Activated CD4-positive, alpha-beta T cell treated with anti-CD3 and anti-CD28 coated beads for 4 hours (primary cell): Measurements from ENCODE around the gene SRGAP1.

ENCODE experiments used
- DNase-seq, 2 donors: peaks; one replicate each; pipeline ENCODE4 v3.0.0-alpha.2; 2020

SRGAP1 gene

DNA sequence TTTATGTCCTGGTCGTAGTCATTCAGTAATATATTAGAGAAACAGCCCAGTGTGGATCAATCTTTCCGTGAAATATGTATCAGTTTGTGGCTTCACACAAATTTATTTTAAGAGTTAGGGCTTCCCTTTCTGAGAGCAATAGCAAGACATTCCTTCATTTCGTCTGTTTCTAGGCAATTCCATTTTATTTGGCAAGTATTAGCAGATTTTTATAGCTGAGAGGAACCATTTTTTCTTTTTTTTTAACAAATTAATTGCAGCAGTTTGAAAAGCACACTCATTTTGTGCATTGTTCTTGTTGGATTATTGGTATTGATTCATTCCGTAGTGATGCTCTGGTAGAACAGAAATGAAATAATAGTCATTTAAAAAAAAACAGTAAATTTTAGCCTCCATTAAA lies 132.9 kb downstream of the SRGAP1 start:
- DNase-seq, result no peak

- DNase-seq, result no peak
These were observed 134.0 kb downstream of the SRGAP1 start for GRCh38 chr12:63978519-63978918.

GRCh38 chr12:63980211-63980610 lies 135.7 kb downstream of the SRGAP1 start:
- no peak for DNase-seq

- no peak for DNase-seq
These were observed 136.8 kb downstream of the SRGAP1 start for GRCh38 chr12:63981343-63981742.

DNA sequence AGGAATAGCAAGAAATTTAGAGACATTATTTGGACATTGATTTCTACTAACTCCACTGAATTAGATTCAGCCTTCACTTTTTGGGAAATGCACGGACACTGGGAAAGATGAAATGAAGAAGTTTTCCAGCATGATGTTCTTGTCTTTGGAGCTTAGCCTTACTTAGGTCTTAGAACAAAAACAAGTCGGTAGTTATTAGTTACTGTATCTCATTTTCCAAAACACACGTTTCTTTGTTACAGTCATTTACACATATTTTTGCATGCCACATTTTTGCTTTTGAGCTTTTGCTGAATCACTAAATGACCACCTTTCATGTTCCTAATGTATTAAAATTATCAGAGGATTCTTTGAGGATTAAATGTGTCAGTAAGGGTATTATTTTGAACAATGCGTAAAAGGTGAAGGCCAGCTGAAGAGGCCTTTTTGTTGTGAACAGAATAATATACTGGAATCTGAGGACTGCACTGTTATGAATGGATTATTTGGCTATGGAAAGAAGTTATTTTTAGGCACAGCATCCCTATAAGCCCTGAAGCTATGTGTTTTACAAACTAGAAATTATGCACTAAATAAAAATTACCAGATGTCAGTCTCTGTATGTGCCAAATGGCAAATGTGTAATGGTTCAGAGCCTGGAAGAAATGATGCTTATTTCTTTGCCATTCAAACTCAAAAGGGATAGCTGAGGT lies 138.2 kb downstream of the SRGAP1 start:
- no peak for DNase-seq

DNA sequence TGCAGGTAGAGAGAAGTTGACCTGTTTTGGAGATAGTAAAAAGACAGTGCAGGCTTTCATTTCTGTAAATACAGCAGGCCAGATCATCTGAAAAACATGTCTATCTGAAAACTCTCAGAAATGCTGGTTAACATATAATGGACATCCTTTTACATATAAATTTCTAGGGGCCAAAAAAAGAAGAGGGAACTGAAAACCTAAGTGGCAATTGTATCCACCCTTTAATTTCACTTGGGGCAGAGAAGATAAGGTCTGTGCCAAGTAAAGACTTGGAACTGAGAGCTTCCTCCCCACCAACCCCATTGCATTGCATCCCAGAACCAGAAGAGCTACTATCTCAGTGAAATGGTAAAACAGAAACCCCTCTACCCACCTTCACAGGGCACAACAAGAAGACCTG lies 141.0 kb downstream of the SRGAP1 start:
- no peak for DNase-seq

DNA sequence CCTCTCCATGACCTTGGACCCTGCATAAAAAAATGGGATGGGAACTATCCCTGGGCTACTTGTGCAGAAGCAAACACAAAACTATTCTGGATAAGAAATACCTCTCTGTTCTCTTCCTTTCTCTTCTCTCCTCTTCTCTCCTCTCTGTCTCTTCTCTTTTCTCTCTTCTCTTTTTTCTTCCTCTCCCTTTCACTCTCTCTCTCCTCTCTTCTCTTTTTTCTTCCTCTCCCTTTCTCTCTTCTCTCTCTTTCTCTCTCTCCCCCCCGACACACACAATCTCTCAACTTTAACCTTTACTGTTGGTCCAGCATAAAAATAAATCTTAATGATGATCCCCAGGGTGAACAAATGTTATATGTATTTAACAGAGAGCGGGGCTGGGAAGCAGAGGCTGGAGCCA lies 141.4 kb downstream of the SRGAP1 start:
- DNase-seq, result no peak

DNA sequence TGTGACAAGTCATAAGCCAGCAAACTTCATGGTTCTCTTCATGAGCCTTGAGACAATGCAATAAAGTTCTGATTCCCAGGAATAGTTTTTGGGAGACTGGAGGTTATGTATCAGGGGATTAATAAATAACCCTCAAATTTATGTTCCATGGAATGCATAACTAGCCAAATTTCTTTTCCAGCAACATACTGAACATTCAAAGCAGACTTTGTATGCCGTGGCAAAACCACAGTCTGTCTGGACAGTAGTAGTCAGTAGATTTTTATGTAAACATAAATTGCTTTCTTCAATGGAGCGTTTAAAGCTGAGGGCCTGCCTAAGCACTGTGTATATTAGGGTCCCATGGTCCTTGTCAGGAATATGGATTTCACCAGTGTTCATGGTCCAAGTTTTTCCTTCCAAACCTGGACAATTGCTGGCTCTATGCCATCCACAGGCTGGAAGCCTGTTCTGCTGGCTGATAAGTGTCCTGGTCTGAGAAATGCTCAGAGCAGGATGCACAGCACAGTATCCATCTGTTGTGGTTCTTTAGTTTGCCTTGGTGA lies 144.9 kb downstream of the SRGAP1 start:
- DNase-seq, result no peak

GRCh38 chr12:63990828-63991547 lies 146.5 kb downstream of the SRGAP1 start:
- no peak for DNase-seq

- DNase-seq, result no peak
These were observed 150.2 kb downstream of the SRGAP1 start for GRCh38 chr12:63994704-63995103.

DNA sequence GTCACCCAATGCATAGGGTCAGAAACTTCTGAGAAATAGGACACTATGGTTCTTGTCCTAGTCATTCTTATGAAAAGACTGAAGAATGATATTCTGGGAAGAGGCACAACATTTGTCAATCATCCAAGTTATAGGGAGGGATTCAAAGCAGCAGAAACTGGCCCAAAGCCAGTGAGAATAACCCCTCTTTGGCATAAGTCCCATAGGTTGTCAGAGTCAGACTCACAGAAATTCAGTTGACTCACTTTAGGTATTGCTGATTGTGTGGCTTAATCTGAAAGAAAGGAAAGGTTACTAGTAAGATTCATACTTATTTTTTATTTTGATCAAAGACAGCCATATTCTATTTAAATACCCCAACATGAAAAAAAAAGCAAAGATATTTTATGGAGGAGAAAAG lies 151.0 kb downstream of the SRGAP1 start:
- DNase-seq, result no peak

- DNase-seq, result no peak
These were observed 152.1 kb downstream of the SRGAP1 start for GRCh38 chr12:63996556-63996955.

- DNase-seq, result no peak
These were observed 152.7 kb downstream of the SRGAP1 start for GRCh38 chr12:63997198-63997597.

DNA sequence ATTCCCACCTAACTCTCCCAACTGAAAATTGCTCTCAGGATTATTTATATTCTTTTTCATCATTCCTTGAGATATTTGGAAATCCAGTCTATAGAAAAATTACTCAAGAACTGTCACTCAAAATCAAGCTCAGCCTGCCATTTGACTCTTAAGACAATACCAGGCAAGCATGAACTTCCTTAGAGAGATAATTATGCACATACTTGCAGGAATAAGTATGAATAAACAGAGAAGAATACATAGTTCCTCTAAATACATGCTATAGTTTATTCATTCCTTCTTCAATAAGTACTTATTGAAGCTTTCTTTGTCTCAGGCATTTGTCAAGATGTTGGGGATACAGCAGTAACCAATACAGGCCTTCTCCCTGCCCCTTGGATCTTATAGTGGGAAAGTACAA lies 154.1 kb downstream of the SRGAP1 start:
- DNase-seq, result no peak

DNA sequence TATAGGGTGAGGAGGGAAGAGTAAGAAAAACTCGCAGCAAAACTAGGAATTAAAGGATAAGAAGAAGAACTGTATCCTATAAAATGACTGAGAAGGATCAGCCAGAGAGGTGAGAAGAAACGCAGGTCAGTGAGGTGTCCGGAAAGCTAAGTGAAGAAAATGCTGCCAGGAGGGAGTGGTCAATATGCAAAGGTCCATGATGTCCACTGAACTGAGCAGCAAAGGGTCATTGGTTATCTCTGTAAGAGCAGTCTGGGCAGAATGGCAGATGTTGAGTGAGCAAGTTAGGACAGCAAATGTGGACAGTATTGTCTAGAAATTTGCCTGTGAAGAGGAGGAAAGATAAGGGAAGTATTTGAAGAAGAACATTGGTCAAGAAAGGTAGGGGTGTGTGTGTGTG lies 155.4 kb downstream of the SRGAP1 start:
- no peak for DNase-seq

DNA sequence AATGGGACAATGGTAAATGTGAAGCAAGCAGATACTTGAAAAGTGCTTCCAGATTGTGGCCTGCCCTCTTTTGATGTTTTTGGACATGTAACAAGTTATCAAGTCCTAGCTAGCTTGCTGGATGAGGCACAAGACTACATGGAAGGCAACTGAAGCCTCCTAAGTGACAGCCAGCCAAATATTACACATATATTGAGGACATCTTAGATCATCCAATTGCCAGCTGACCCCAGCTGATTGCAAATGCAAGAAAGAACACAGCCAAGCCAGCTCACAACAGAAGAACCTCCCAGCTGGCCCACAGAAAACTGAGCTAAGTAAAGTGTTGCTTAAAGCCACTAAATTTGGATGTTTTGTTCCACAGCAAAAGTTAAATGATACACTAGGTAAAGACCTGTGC lies 156.9 kb downstream of the SRGAP1 start:
- DNase-seq, result no peak

DNA sequence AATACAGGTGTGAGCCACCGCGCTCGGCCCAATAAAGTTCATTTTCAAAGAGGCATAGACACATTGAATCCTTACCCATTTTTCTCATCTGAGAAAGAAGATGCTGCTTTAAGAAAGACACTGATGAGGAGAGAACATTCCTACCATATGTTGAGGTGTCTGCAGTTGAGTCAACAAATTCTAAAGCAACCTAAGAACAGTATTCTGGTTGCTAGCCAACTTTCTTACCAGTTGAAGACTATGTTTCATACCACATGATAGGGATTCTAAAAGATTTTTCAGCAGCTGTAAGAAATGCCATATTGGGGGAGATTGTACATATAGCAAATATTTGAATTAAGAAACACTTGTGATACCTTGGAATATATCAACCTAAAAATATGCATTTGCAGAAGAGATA lies 160.1 kb downstream of the SRGAP1 start:
- no peak for DNase-seq

GRCh38 chr12:64006211-64006825 lies 161.8 kb downstream of the SRGAP1 start:
- DNase-seq, result no peak

DNA sequence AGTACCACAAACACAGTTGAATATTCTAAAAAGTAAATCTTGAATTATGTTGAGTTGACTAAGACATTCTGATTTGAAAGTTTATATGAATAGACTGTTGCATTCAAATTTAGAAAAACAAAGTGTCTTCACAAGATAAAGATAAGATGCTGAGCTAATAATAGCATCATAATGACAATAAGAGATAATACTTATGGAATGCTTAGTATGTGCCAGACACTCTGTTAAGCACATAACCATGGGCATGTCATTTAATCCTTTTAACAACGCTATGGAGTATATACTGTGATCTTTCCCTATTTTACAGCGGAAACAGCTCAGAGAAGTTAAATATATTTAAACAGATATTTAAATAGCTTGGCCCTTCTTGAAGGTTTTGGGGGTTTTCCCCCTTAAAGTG lies 163.4 kb downstream of the SRGAP1 start:
- DNase-seq, result no peak

GRCh38 chr12:64008596-64008995 lies 164.1 kb downstream of the SRGAP1 start:
- DNase-seq, result no peak

DNA sequence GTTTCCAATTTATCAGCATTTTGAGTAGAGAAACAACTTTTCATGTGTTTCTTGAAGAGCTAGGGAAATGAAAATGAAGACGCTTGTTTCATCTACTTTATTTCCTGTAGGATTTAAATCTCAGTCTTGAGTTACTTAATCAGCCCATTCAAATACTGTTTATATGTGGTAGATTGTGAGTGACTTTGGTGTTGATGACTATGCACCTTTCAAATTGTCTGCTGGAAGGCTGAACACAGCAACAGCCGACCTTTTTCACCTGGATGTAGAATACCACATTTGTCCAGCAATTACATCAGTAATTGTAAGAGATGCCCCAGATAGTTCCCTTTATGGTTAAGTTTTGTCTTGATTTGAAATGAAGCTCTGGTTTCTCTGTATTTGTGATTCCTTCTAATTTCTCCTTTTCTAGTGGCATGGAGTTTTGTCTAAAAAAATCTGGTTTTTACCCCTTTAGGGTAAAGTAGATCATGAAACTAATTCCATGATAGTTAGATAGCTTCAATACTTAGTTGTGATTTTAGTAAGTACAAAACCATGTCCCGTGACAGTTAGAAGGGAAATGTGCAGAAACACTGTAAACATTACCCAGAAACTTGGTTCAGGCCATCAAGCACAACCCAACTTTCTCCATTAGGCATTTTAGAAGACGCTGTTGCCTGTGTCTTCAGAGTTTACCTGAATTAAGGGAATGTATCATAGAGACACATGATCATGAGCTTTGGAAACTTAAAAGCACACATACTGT lies 165.0 kb downstream of the SRGAP1 start:
- no peak for DNase-seq

GRCh38 chr12:64010069-64010686 lies 165.7 kb downstream of the SRGAP1 start:
- no peak for DNase-seq

GRCh38 chr12:64016521-64016920 lies 172.0 kb downstream of the SRGAP1 start:
- DNase-seq, result no peak
